GM12865 (cell line): ENCODE data around the gene OGFR.

ENCODE experiments used
- DNase-seq: peaks from one replicate; pipeline ENCODE4 v3.0.0; 2010; ENCODE audit warnings: low read depth
- H3K4me3 ChIP-seq: 2 replicates; pipeline ENCODE4 v1.5.1; 2011; ENCODE audit warnings: mild to moderate bottlenecking, low read depth, low read length, control low read depth
- TF ChIP-seq, protein P1 (sequence below): IDR thresholded peaks from 2 replicates; pipeline ENCODE4 v1.5.1; 2011; ENCODE audit warnings: low read length, control low read depth, low read depth, inconsistent platforms; ENCODE audit not compliant: insufficient read depth; ENCODE audit errors: missing control alignments

The OGFR gene

DNA sequence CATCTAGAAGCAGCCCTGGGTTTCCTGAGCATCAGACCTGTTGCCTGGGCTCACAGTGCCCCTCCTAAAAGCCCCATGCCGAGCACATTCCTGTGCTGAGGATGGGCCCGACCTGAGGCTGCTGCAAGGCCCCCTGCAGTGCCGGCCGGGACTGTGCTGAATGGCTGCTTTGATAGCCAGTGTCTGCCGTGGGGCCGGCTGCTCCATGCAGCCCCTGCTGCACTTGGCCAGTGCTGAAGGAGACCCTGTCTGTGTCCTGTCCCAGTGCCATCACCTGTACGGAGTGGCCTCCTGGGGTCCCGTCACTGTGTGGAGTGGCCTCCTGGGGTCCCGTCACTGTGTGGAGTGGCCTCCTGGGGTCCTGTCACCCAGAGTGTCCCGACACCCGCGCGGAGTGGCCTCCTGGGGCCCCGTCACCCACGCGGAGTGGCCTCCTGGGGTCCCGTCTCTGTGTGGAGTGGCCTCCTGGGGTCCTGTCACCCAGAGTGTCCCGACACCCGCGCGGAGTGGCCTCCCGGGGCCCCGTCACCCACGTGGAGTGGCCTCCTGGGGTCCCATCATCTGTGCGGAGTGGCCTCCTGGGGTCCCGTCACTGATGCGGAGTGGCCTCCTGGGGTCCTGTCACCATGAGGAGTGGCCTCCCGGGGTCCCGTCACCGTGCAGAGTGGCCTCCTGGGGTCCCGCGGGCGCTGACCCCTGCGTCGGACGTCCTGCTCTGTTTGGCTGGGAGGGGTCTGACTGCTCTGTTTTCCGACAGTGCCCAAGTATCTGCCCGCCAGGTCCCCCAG, 19.2 kb downstream of the OGFR start:
- TF ChIP-seq, protein P1, sequence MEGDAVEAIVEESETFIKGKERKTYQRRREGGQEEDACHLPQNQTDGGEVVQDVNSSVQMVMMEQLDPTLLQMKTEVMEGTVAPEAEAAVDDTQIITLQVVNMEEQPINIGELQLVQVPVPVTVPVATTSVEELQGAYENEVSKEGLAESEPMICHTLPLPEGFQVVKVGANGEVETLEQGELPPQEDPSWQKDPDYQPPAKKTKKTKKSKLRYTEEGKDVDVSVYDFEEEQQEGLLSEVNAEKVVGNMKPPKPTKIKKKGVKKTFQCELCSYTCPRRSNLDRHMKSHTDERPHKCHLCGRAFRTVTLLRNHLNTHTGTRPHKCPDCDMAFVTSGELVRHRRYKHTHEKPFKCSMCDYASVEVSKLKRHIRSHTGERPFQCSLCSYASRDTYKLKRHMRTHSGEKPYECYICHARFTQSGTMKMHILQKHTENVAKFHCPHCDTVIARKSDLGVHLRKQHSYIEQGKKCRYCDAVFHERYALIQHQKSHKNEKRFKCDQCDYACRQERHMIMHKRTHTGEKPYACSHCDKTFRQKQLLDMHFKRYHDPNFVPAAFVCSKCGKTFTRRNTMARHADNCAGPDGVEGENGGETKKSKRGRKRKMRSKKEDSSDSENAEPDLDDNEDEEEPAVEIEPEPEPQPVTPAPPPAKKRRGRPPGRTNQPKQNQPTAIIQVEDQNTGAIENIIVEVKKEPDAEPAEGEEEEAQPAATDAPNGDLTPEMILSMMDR = no peak
- no peak for DNase-seq
- H3K4me3 ChIP-seq = no peak overlapping the region

DNA sequence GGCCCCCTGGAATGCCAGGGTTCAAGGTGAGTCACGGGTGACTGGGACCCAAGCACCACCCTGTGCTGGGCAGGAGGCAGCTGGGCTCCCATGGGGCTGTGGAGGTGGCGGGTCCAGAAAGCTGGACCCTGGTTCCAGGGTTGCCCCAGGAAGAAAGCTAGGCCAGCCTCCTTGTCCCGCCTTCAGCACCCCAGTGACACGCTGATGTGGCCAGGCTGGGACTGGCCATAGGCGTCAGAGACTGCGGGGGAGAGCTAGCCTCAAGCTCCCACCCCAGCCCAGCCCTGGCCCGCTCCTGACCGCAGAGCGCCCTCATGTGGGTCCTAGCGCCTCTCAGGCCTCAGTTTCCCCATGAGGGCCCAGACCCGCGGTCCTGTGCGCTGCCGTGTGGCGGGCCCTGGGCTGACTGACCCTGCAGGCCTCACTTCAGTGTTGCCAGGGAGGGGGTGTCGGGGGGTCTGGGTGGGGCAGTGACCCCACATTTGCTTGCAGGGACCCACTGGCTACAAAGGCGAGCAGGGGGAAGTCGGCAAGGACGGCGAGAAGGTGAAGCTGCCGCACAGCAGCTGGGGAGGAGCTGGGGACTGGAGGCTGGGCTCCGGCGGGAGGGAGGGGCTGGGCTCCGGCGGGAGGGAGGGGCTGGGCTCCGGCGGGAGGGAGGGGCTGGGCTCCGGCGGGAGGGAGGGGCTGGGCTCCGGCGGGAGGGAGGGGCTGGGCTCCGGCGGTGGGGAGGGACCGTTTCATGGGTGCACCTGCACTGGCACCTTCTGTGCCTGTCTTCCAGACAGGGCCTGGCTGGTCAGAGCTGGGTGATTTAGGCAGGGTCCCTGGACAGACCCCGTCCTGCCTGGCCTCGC, 20.1 kb downstream of the OGFR start:
- H3K4me3 ChIP-seq = no peak overlapping the region
- peak; percentile 59 for DNase-seq
- TF ChIP-seq, protein P1 = no peak

DNA sequence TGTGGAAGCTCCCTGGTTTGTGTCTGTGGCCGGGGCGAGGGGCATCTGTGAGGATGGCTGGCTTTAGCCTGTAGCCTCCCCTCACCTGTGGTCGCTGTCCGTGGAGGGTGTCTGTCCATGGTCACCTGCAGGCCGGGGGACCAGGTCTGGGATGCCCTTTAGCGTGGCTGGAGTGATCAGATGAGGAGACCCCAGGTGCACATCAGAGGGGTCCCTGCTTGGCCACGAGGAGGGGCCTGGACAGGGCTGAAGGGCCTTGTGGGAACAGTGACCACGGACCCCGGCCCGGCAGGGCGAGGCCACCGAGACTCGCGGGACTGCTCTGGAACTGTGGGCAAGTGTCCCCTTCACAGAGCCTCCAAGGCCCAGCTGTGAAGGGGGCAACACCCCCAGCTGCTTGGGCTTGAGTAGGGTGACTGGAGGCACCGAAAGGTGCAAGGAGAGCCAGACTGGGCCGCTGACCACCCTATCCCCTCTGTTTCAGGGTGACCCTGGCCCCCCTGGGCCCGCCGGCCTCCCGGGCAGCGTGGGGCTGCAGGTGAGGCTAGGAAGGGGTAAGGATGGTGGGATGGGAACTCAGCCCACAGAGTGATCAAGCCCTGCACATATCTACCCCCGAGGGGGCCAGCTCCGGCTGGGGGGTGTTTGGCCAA, 20.8 kb downstream of the OGFR start:
- no peak overlapping the region for H3K4me3 ChIP-seq
- TF ChIP-seq, protein P1 = no peak
- no peak for DNase-seq

DNA sequence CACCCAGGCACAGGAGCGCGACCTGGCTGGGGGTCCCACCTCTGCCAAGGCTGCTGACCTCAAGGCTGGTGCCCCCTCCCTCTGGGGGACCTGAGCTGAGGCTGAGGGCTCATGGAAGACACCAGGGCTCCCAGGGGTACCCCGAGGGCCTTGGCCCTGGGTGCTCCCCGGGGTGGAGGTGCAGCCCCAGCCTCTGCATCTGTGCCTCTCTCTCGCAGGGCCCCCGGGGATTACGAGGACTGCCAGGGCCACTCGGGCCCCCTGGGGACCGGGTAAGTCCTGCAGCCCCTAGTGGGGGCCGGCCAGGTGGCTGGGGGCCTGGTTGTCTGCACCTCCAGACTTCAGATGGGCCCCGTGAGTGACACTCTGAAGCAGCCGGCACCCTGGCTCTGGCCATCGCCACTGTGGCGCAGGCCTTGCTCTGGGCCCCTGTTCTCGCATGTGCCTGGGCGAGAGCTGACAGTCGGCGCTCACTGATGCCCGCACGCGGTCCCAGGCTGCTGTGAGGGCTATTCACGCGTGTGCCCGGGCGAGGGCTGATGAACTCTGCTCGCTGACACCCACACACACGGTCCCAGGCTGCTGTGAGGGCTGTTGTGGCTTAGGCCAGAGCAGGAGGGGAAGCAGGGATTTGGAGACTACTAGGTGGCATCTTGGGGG, 21.5 kb downstream of the OGFR start:
- no peak for DNase-seq
- no peak overlapping the region for H3K4me3 ChIP-seq
- TF ChIP-seq, protein P1 = no peak

DNA sequence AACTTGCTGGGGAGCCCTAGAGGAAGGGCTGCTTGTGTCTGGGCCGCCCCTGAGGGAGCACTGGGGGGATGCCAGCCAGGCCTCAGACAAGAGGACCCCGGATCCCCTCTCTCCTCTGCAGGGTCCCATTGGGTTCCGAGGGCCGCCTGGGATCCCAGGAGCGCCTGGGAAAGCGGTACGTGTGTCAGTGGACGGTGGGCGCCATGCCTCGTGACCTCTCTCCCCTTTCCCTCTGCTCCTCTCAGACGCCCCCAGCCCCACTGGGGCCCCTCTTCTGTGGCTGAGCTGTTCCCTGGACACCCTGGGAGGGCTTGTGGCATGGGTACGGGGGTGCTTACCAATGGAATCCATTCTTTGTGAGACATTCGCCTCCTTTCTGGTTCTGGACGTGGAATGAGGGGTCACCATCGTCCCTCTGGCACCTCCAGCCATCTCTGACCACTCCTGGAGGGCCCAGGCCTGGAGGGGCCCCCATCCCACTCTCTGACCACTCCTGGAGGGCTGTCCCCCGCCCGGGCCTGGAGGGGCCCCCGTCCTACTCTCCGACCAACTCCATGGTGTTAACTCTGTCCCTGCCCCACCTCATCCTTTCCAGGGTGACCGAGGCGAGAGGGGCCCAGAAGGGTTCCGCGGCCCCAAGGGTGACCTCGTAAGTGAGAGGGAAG, 22.1 kb downstream of the OGFR start:
- TF ChIP-seq, protein P1 = no peak
- no peak overlapping the region for H3K4me3 ChIP-seq
- DNase-seq = no peak
